GM21381 (cell line): ENCODE results near the gene SUCLG1.
"Not testable (repeated sequence)": the region's sequence is repeated elsewhere in the genome, so short reads cannot be mapped to it uniquely, and the experiment has no call there.

Experiments used
- ATAC-seq: cut with Tn5 transposase; IDR thresholded peaks from one replicate; pipeline ENCODE4 v1.9.1; 2021; ENCODE audit warnings: mild to moderate bottlenecking, moderate library complexity; ENCODE audit not compliant: unreplicated experiment

SUCLG1 gene

GRCh38 chr2:84459018-84459943 lies at the start of gene SUCLG1:
TSS of gene SUCLG1 (minus strand) at chr2:84459280. CDS start at chr2:84459269, 11 bp downstream.
- peak; percentile 93 for ATAC-seq

DNA sequence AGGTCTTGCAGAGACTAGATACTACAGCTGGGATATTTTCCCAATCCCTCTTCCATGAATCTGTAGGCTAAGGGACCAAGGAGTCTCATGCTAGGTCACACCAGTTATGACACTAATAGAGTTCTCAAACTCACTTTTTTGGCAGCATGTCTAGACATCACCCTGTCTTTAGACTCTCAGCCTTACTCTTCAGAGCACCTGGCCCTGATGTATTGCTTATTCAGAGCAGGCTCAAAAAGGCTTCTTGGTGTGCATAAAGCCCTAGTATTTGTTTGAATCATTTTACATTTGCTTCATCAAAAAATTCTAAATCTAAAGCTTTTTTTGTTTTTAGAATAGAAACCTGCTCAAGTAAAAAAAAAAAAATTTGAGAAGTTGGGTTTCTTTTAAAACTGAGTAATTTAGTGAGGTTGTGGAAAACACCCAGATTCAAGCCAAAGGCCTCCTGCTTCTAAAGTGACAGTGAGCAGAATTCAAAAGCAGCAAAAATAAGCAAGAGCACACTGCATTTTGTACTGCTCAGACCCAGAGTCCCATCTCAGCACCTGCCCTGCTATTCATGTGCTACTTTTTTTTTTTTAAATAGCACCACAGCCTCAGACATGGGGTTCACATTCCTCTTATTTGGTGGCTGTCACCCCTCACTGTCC lies 39.2 kb upstream of the SUCLG1 start:
- ATAC-seq = no peak

DNA sequence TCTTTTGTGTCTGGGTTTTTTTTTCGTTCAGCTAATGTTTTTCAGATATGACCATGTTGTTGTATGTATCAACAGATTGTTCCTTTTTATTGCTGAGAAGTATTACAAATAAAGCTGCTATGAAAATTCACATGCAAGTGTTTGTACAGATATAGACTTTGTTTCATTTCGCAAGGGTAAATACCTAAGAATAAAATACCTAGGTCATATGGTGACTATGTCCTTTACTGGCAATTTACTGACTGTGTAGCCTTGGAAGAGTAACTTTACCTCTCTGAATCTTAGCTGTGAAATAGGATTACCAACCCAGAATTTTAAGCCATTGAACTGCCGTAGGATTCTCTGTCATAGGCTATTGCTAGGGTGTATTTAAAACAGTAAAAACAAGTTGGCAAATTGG lies 38.2 kb upstream of the SUCLG1 start:
- ATAC-seq = no peak

GRCh38 chr2:84496386-84496785 lies 37.3 kb upstream of the SUCLG1 start:
- ATAC-seq = no peak

DNA sequence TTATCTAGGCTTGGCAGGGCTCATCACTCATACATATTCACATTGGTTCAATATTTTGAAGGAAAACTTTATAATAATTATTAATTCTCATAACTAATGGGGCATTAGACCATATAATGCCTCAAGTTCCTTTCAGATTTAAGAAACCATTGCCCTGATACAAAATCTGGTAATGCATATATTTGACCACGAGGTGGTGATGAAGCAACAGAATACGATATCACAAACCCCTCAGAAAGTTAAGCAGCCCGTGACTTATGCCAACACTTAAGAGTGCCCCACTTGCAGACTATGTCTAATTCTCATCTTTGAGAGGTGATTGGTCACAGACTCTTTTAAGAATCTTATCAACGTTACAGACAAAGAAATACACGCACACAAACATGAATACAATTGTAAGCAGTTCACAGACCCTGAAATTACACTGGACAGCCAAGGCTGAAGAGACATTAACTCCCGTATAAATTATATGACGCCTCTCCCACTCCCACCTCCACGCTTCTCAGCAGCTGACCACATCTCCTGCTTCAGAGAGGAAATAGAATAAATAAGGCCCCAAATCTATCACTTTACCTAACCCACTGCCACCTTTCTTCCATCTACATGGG lies 36.6 kb upstream of the SUCLG1 start:
- ATAC-seq = peak; percentile 83

GRCh38 chr2:84494070-84494469 lies 35.0 kb upstream of the SUCLG1 start:
- no peak for ATAC-seq

- ATAC-seq = no peak
These were observed 34.4 kb upstream of the SUCLG1 start for GRCh38 chr2:84493514-84493913.

DNA sequence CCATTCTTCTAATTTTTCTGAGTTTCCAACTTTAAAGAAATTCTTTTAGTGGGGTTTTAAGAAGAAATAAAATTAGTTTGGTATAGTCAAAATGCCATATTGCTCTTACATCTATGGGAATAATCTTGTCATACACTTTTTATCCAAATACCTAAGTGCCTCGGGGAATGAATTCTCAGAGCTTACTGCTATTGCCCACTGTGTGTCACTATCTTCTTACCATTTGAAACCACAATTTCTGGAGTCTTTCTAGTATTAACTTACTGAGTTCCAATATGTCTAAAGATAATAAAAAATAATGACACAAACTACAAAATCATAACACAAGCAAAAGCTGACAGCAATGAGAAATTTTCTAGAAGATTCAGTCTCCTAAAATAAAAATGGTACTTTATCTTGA lies 33.5 kb upstream of the SUCLG1 start:
- no peak for ATAC-seq

DNA sequence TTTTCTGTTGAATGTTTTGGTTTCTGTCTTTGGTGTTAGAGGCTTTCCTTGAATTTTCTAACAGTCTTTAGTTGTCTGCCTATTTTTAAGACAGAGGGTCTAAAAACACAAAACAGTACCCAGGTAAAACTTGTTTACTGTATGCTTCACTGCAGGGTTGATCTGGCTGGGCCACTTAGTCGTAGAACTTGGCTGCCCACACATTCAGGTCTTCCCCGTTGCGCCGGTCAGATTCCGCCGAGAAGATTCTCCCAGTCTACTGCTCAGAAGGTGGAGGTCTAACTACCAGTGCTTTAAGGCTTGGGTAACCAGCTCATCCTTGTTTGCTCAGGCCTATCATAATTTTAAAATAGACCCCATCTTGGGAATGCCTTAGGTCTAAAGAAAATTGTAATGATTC lies 32.7 kb upstream of the SUCLG1 start:
- ATAC-seq = no peak

- ATAC-seq = no peak
These were observed 32.2 kb upstream of the SUCLG1 start for GRCh38 chr2:84491256-84491655.

GRCh38 chr2:84487298-84487996 lies 28.4 kb upstream of the SUCLG1 start:
- ATAC-seq = no peak

- ATAC-seq = no peak
These were observed 27.5 kb upstream of the SUCLG1 start for GRCh38 chr2:84486441-84487115.

- no peak for ATAC-seq
These were observed 24.2 kb upstream of the SUCLG1 start for GRCh38 chr2:84483320-84483719.

- no peak for ATAC-seq
These were observed 23.5 kb upstream of the SUCLG1 start for GRCh38 chr2:84482603-84483002.

DNA sequence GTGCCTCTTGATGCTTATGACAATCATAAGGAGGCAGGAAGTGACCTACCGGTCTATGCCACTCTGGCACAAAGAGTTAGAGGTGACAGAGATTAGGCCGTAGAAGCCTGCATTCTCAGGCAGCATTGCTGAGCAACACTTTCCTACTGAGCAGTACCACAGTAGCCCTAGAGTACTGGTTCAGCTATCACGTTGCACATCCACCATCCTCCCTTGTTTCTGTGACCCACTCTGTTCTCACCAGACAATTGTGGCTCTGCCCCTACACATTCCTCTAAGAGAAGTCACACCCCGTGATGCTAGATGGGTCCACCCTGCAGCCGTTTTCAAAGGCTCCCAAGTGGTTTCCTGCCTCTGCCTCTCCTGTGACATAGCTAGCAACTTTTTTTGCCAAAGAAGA lies 22.6 kb upstream of the SUCLG1 start:
- ATAC-seq = no peak

DNA sequence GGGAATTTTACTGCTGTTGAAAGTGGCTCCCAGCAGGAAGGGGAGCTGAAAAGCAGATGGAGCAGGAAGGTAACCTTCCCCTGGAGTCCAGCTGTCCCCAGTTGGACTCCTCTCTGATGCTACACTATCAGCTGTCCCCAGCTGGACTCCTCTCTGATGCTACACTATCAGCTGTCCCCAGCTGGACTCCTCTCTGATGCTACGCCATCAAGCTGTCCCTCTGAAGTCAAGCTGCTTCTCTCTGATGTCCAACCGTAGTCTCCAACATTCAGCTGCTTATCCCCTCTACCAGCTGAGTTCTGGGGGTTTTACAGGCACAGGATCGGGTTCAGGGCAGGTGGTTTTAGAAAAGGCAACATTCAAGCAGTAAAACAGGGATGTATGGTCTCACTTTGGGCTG lies 19.8 kb upstream of the SUCLG1 start:
- ATAC-seq = no peak

- ATAC-seq = no peak
These were observed 18.8 kb upstream of the SUCLG1 start for GRCh38 chr2:84477886-84478285.

GRCh38 chr2:84474176-84474575 lies 15.1 kb upstream of the SUCLG1 start:
- no peak for ATAC-seq

- ATAC-seq = no peak
These were observed 13.9 kb upstream of the SUCLG1 start for GRCh38 chr2:84472856-84473565.

GRCh38 chr2:84472423-84472822 lies 13.3 kb upstream of the SUCLG1 start:
- ATAC-seq = not testable (repeated sequence)
